IMR-90 (cell line): ENCODE results near the gene SLIT3. TPM values are rescaled to one million over a fixed set of nuclear protein-coding genes. Genes with fewer than 3 reads are reported as not detected.

Experiments
- ATAC-seq: fragments of 200-7000 bp; cut with Tn5 transposase; 2 replicates; pipeline ENCODE4 v1.9.1; 2020; ENCODE audit warnings: low read depth, mild to moderate bottlenecking, moderate library complexity
- BruUV-seq: library from RNA; stranded (reverse); fragments of 400-500 nt; replicated peaks from 2 replicates; lab custom pipeline; 2021; lab: Mats Ljungman, UMichigan
- CTCF ChIA-PET: fragments of 300-600 bp; formaldehyde crosslinking; extraction: SDS; loops from one replicate; lab custom pipeline; 2021; ENCODE audit warnings: antibody characterized with exemption; lab: Yijun Ruan, JAX
- POLR2A ChIA-PET: fragments of 300-600 bp; sonication (Branson Sonifier 250); formaldehyde crosslinking; loops from one replicate; lab custom pipeline; 2022; ENCODE audit warnings: antibody characterized with exemption; ENCODE audit not compliant: unreplicated experiment; lab: Charles Lee
- DNase-seq: peaks from one replicate; pipeline ENCODE4 v3.0.0; 2013
- H2AFZ ChIP-seq: replicated peaks from 2 replicates; pipeline ENCODE3; 2013; ENCODE audit warnings: low read length, mild to moderate bottlenecking; ENCODE audit not compliant: poor library complexity
- H2AK5ac ChIP-seq: 2 replicates; pipeline ENCODE4 v1.6.1; 2013; ENCODE audit warnings: low read depth, low read length, inconsistent platforms
- H2AK9ac ChIP-seq: replicated peaks from 2 replicates; pipeline ENCODE3; 2013; ENCODE audit warnings: mild to moderate bottlenecking, low read depth, low read length, moderate library complexity; ENCODE audit not compliant: poor library complexity
- H2BK120ac ChIP-seq: 2 replicates; pipeline ENCODE4 v1.6.1; 2013; ENCODE audit warnings: low read depth, low read length, inconsistent platforms
- H2BK15ac ChIP-seq: 3 replicates; pipeline ENCODE4 v1.6.1; 2013; ENCODE audit warnings: low read depth, low read length, inconsistent platforms
- H2BK20ac ChIP-seq: 2 replicates; pipeline ENCODE4 v1.6.1; 2013; ENCODE audit warnings: low read depth, mild to moderate bottlenecking, inconsistent platforms, low read length, moderate library complexity
- H2BK5ac ChIP-seq: 2 replicates; pipeline ENCODE4 v1.6.1; 2013; ENCODE audit warnings: mild to moderate bottlenecking, low read depth, low read length, inconsistent platforms; ENCODE audit not compliant: poor library complexity, severe bottlenecking
- H3K14ac ChIP-seq: replicated peaks from 2 replicates; pipeline ENCODE4 v1.6.1; 2013; ENCODE audit warnings: low read depth, low read length, inconsistent platforms
- H3K18ac ChIP-seq: 2 replicates; pipeline ENCODE4 v1.6.1; 2013; ENCODE audit warnings: low read depth, low read length, control low read depth
- H3K23ac ChIP-seq: 2 replicates; pipeline ENCODE4 v1.6.1; 2013; ENCODE audit warnings: low read depth, low read length, inconsistent platforms
- H3K27ac ChIP-seq: 2 replicates; pipeline ENCODE4 v1.5.1; 2013; ENCODE audit warnings: mild to moderate bottlenecking, control low read depth, low read length; ENCODE audit not compliant: insufficient read depth
- H3K27me3 ChIP-seq: 2 replicates; pipeline ENCODE4 v1.6.1; 2013; ENCODE audit warnings: low read length; ENCODE audit not compliant: control insufficient read depth, insufficient read depth
- H3K36me3 ChIP-seq: 2 replicates; pipeline ENCODE4 v1.6.1; 2013; ENCODE audit warnings: low read length, mixed read lengths; ENCODE audit not compliant: control insufficient read depth, insufficient read depth
- H3K4ac ChIP-seq: 2 replicates; pipeline ENCODE4 v1.6.1; 2013; ENCODE audit warnings: low read depth, low read length, inconsistent platforms
- H3K4me1 ChIP-seq: 2 replicates; pipeline ENCODE4 v1.6.1; 2013; ENCODE audit warnings: low read length, mixed read lengths; ENCODE audit not compliant: control insufficient read depth, insufficient read depth
- H3K4me2 ChIP-seq: 2 replicates; pipeline ENCODE4 v1.6.1; 2013; ENCODE audit warnings: low read depth, mild to moderate bottlenecking, control low read depth, low read length, moderate library complexity
- H3K4me3 ChIP-seq: 2 replicates; pipeline ENCODE4 v1.5.1; 2013; ENCODE audit warnings: low read depth, mild to moderate bottlenecking, control low read depth, low read length, moderate library complexity; ENCODE audit not compliant: insufficient read depth
- H3K56ac ChIP-seq: 2 replicates; pipeline ENCODE4 v1.6.1; 2013; ENCODE audit warnings: low read length, inconsistent platforms; ENCODE audit not compliant: insufficient read depth; ENCODE audit errors: extremely low read depth
- H3K79me1 ChIP-seq, 2 experiments: 2 replicates each; pipeline ENCODE4 v1.6.1; 2013; ENCODE audit warnings: low read length in 2 of 2, inconsistent platforms in 1 of 2, low read depth in 1 of 2
- H3K9ac ChIP-seq: 2 replicates; pipeline ENCODE4 v1.6.1; 2013; ENCODE audit warnings: low read depth, low read length, control low read depth
- H3K9me1 ChIP-seq: 2 replicates; pipeline ENCODE4 v1.6.1; 2013; ENCODE audit warnings: low read length, inconsistent platforms; ENCODE audit not compliant: insufficient read depth
- H3K9me3 ChIP-seq: 2 replicates; pipeline ENCODE4 v1.6.1; 2013; ENCODE audit warnings: low read length; ENCODE audit not compliant: control insufficient read depth, insufficient read depth
- H4K20me1 ChIP-seq: 2 replicates; pipeline ENCODE4 v1.6.1; 2013; ENCODE audit warnings: low read length, inconsistent platforms; ENCODE audit not compliant: insufficient read depth
- H4K5ac ChIP-seq: 2 replicates; pipeline ENCODE4 v1.6.1; 2013; ENCODE audit warnings: mild to moderate bottlenecking, low read depth, low read length, control low read depth
- H4K8ac ChIP-seq, 2 experiments: 2 replicates each; pipeline ENCODE4 v1.6.1; 2013; ENCODE audit warnings: low read depth in 2 of 2, low read length in 2 of 2, control low read depth in 1 of 2, inconsistent platforms in 1 of 2
- H4K91ac ChIP-seq: 2 replicates; pipeline ENCODE4 v1.6.1; 2013; ENCODE audit warnings: low read depth, low read length, inconsistent platforms; ENCODE audit not compliant: insufficient read depth
- CEBPB ChIP-seq: IDR thresholded peaks from 2 replicates; pipeline ENCODE4 v1.6.1; 2012; ENCODE audit warnings: low read depth, low read length, improper control_type of control experiment
- FOS ChIP-seq: fragments of 150-350 bp; IDR thresholded peaks from 2 replicates; pipeline ENCODE4 v1.6.1; 2016; ENCODE audit warnings: low read depth, low read length
- MXI1 ChIP-seq: IDR thresholded peaks from 2 replicates; pipeline ENCODE4 v1.6.1; 2012; ENCODE audit warnings: low read depth, mild to moderate bottlenecking, low read length, moderate library complexity, borderline replicate concordance
- NFE2L2 ChIP-seq: fragments of 150-350 bp; IDR thresholded peaks from 2 replicates; pipeline ENCODE4 v1.6.1; 2016; ENCODE audit warnings: low read depth, mild to moderate bottlenecking, low read length
- POLR2A ChIP-seq: IDR thresholded peaks from 2 replicates; pipeline ENCODE4 v1.6.1; 2012; ENCODE audit warnings: mild to moderate bottlenecking, low read depth, low read length
- RAD21 ChIP-seq: IDR thresholded peaks from 2 replicates; pipeline ENCODE4 v1.6.1; 2012; ENCODE audit warnings: low read length, improper control_type of control experiment
- RCOR1 ChIP-seq: IDR thresholded peaks from 2 replicates; pipeline ENCODE4 v1.6.1; 2012; ENCODE audit warnings: mild to moderate bottlenecking, low read length, improper control_type of control experiment; ENCODE audit not compliant: insufficient replicate concordance
- RFX5 ChIP-seq: IDR thresholded peaks from 2 replicates; pipeline ENCODE4 v1.8.0; 2012; ENCODE audit warnings: low read depth, mild to moderate bottlenecking, low read length, moderate library complexity
- SMC3 ChIP-seq: fragments of 150-350 bp; IDR thresholded peaks from 2 replicates; pipeline ENCODE4 v1.6.1; 2016; ENCODE audit warnings: low read depth, mild to moderate bottlenecking, antibody characterized with exemption, low read length, moderate library complexity
- WGBS, 2 experiments: methylation state at CpG; one replicate each; pipeline versions ENCODE4 v1.1.5 to v1.1.7; 2013; ENCODE audit warnings: missing lambda C conversion rate in 2 of 2; ENCODE audit not compliant: insufficient read length in 1 of 2; ENCODE audit errors: extremely low coverage in 2 of 2; 5-methylcytosine and 5-hydroxymethylcytosine counted together
- dilution Hi-C: fragments of 300-500 bp; cut with HindIII; formaldehyde crosslinking; loops from one replicate; pipeline ENCODE4 v1.14.3; 2018; ENCODE audit warnings: low sequenced_read_pairs; ENCODE audit not compliant: unreplicated experiment
- in situ Hi-C: fragments of 300-500 bp; cut with MboI; formaldehyde crosslinking; loops from 3 replicates; pipeline ENCODE4 v1.14.3; 2019; ENCODE audit warnings: low sequenced_read_pairs, inconsistent platforms, mixed read lengths
- intact Hi-C: fragments of 100-400 bp; cut with micrococcal nuclease; formaldehyde crosslinking; loops from 2 replicates; pipeline ENCODE4 v1.10.0; 2022
- polyA plus RNA-seq, 3 experiments: library from polyadenylated mRNA; depleted of rRNA; stranded (reverse); fragments of >200 nt; gene quantifications; 2 replicates each; pipeline ENCODE4 v1.2.3, GENCODE V29; 2012; ENCODE audit warnings: low replicate concordance in 1 of 3
- total RNA-seq: library from RNA; depleted of rRNA; stranded (reverse); fragments of >200 nt; gene quantifications from 2 replicates; pipeline ENCODE4 v1.2.3, GENCODE V29; 2012
- TF ChIP-seq, protein P1 (sequence below): fragments of 150-350 bp; IDR thresholded peaks from 2 replicates; pipeline ENCODE4 v1.6.1; 2016; ENCODE audit warnings: low read depth, mild to moderate bottlenecking, low read length, moderate library complexity, borderline replicate concordance
- TF ChIP-seq, protein P2 (sequence below): conservative IDR thresholded peaks from 2 replicates; pipeline ENCODE4 v1.5.1; 2012; ENCODE audit warnings: mild to moderate bottlenecking, low read depth, low read length, improper control_type of control experiment
- TF ChIP-seq, protein P3 (sequence below): fragments of 150-350 bp; IDR thresholded peaks from 2 replicates; pipeline ENCODE4 v1.6.1; 2017; ENCODE audit warnings: mild to moderate bottlenecking, antibody characterized with exemption, low read length, low read depth

Gene SLIT3
- total and polyA plus RNA-seq, 2 of the 4 experiments (the other 2 are of a cell fraction) = 0.18 to 0.50 TPM

DNA sequence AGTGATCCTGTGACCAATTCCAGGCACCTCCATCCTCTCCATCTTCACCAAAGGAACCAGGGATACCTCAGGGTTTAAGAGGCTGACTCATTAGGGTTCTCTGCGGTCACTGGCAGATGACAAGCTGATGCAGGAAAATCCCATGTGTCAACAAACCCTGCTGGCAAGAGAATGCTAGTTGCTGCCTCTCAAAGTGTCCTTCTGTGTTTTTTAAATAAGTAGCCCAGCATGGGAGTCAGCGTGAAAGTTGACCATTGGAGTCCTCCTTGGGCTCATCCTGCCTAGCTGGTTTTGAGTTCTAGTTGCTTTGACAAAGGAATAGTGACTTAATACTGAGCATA is 200.2 kb downstream of the SLIT3 start:
- peaks cover 7% of the 10 kb centered on the region; the same call in 1 of the 2 replicates for H3K9me3 ChIP-seq
- ChIA-PET CTCF (interaction anchor here (0.7 kb wide), 1 partner anchor 871 kb away, joined by 3 read pairs; no protein-coding TSS in a partner anchor), POLR2A (no interaction called here)
- no peak overlapping the region for H3K4me3 ChIP-seq
- H2BK120ac ChIP-seq = no peak overlapping the region
- no peak overlapping the region for H3K14ac ChIP-seq
- WGBS, 2 experiments = 20% methylated on average over 1 of the region's 2 CpGs; no CpG with 5 or more reads in 1 of the 2 experiments
- no peak overlapping the region for H2AFZ ChIP-seq
- in situ Hi-C loops = no loop called here
- H3K18ac ChIP-seq = no peak overlapping the region
- no peaks in the 10 kb centered on the region for H3K79me1 ChIP-seq
- no peak overlapping the region for H3K4ac ChIP-seq
- H3K9ac ChIP-seq = no peak overlapping the region
- DNase-seq = no peak
- H4K91ac ChIP-seq = no peak overlapping the region
- no peak for ATAC-seq
- no peak overlapping the region for H2BK20ac ChIP-seq
- H3K56ac ChIP-seq = no peak overlapping the region
- no peak overlapping the region for H3K27ac ChIP-seq
- H4K20me1 ChIP-seq = no peaks in the 10 kb centered on the region
- no peak for TF ChIP-seq RAD21
- no peak for TF ChIP-seq MXI1
- no peak for TF ChIP-seq CEBPB
- TF ChIP-seq NFE2L2 = no peak
- TF ChIP-seq FOS = no peak
- no peak for TF ChIP-seq RCOR1
- TF ChIP-seq SMC3 = no peak
- TF ChIP-seq POLR2A = no peak
- TF ChIP-seq RFX5 = no peak
- TF ChIP-seq, protein P1, sequence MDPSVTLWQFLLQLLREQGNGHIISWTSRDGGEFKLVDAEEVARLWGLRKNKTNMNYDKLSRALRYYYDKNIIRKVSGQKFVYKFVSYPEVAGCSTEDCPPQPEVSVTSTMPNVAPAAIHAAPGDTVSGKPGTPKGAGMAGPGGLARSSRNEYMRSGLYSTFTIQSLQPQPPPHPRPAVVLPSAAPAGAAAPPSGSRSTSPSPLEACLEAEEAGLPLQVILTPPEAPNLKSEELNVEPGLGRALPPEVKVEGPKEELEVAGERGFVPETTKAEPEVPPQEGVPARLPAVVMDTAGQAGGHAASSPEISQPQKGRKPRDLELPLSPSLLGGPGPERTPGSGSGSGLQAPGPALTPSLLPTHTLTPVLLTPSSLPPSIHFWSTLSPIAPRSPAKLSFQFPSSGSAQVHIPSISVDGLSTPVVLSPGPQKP = no peak
- TF ChIP-seq, protein P2, sequence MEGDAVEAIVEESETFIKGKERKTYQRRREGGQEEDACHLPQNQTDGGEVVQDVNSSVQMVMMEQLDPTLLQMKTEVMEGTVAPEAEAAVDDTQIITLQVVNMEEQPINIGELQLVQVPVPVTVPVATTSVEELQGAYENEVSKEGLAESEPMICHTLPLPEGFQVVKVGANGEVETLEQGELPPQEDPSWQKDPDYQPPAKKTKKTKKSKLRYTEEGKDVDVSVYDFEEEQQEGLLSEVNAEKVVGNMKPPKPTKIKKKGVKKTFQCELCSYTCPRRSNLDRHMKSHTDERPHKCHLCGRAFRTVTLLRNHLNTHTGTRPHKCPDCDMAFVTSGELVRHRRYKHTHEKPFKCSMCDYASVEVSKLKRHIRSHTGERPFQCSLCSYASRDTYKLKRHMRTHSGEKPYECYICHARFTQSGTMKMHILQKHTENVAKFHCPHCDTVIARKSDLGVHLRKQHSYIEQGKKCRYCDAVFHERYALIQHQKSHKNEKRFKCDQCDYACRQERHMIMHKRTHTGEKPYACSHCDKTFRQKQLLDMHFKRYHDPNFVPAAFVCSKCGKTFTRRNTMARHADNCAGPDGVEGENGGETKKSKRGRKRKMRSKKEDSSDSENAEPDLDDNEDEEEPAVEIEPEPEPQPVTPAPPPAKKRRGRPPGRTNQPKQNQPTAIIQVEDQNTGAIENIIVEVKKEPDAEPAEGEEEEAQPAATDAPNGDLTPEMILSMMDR = no peak
- TF ChIP-seq, protein P3, sequence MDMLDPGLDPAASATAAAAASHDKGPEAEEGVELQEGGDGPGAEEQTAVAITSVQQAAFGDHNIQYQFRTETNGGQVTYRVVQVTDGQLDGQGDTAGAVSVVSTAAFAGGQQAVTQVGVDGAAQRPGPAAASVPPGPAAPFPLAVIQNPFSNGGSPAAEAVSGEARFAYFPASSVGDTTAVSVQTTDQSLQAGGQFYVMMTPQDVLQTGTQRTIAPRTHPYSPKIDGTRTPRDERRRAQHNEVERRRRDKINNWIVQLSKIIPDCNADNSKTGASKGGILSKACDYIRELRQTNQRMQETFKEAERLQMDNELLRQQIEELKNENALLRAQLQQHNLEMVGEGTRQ = no peak
- H4K5ac ChIP-seq = no peak overlapping the region
- intact Hi-C loops = no loop called here
- H3K4me2 ChIP-seq = no peak overlapping the region
- no peak overlapping the region for H2BK15ac ChIP-seq
- H3K27me3 ChIP-seq = no peaks in the 10 kb centered on the region
- H4K8ac ChIP-seq = no peak overlapping the region
- H2BK5ac ChIP-seq = no peak overlapping the region
- H3K4me1 ChIP-seq = no peaks in the 10 kb centered on the region
- BruUV-seq = no TSS peak
- H2AK5ac ChIP-seq = no peak overlapping the region
- no peak overlapping the region for H3K23ac ChIP-seq
- no peak overlapping the region for H2AK9ac ChIP-seq
- H3K36me3 ChIP-seq = no peaks in the 10 kb centered on the region
- H3K9me1 ChIP-seq = no peaks in the 10 kb centered on the region
- dilution Hi-C loops = no loop called here
